T-cell (primary cell): ENCODE results near the gene EXTL1. TPM values are rescaled to one million over a fixed set of nuclear protein-coding genes. Genes with fewer than 3 reads are reported as not detected.

Source experiments
- ATAC-seq, 4 experiments: fragments of 200-7000 bp in 3 of 4; fragments of 150-1000 bp in 1 of 4; cut with Tn5 transposase; replicated peaks in 1 of 4; 1 replicate in 3 of 4; 2 replicates in 1 of 4; pipeline ENCODE4 v1.10.0; 2021; ENCODE audit warnings: moderate library complexity in 3 of 4, mild to moderate bottlenecking in 2 of 4, moderate number of reproducible peaks in 1 of 4
- CTCF ChIA-PET, 2 donors: fragments of 300-600 bp; sonication (Branson Sonifier 250); formaldehyde crosslinking; loops; one replicate each; lab custom pipeline; 2022; ENCODE audit warnings: antibody characterized with exemption in 2 of 2; lab: Charles Lee
- POLR2A ChIA-PET, 2 donors: fragments of 300-600 bp; sonication (Branson Sonifier 250); formaldehyde crosslinking; loops; one replicate each; lab custom pipeline; 2022; ENCODE audit warnings: antibody characterized with exemption in 2 of 2; lab: Charles Lee
- DNase-seq, 35 experiments: peaks; one replicate each; pipeline versions ENCODE4 v3.0.0 to v3.0.0-alpha.2; 2013 to 2023
- H3K27ac ChIP-seq: one replicate; pipeline ENCODE4 v1.5.1; 2013; ENCODE audit warnings: low read length
- H3K27me3 ChIP-seq, 2 experiments: replicated peaks in 1 of 2; 1 replicate in 1 of 2; 2 replicates in 1 of 2; pipeline versions ENCODE4 v1.6.1 to v1.7.0; 2013; ENCODE audit warnings: low read length in 1 of 2, mixed read lengths in 1 of 2; ENCODE audit not compliant: control insufficient read depth in 2 of 2, insufficient read depth in 2 of 2; ENCODE audit errors: extremely low read depth in 1 of 2
- H3K36me3 ChIP-seq, 2 donors: 1 replicate in 1 of 2; 2 replicates in 1 of 2; pipeline versions ENCODE4 v1.6.1 to v1.7.0; 2013; ENCODE audit warnings: low read length in 1 of 2; ENCODE audit not compliant: control insufficient read depth in 2 of 2, insufficient read depth in 1 of 2; ENCODE audit errors: extremely low read depth in 1 of 2
- H3K4me1 ChIP-seq, 2 experiments: 1 replicate in 1 of 2; 2 replicates in 1 of 2; pipeline versions ENCODE4 v1.6.1 to v1.7.0; 2013; ENCODE audit warnings: low read length in 2 of 2, mixed read lengths in 1 of 2; ENCODE audit not compliant: insufficient read depth in 2 of 2, control insufficient read depth in 1 of 2; ENCODE audit errors: extremely low read depth in 1 of 2
- H3K4me3 ChIP-seq, 2 donors: 1 replicate in 1 of 2; 2 replicates in 1 of 2; pipeline versions ENCODE4 v1.5.1 to v1.7.0; 2013; ENCODE audit warnings: mild to moderate bottlenecking in 2 of 2, low read length in 1 of 2, moderate library complexity in 1 of 2; ENCODE audit not compliant: control insufficient read depth in 1 of 2; ENCODE audit errors: extremely low read depth in 1 of 2
- H3K9me3 ChIP-seq: 2 replicates; pipeline ENCODE4 v1.7.0; 2013
- H3K27ac Mint-ChIP-seq, 2 donors: one replicate each; pipeline ENCODE4 v1.8.0; 2020 to 2021; ENCODE audit warnings: mild to moderate bottlenecking in 2 of 2, mixed read lengths in 2 of 2
- H3K27me3 Mint-ChIP-seq, 2 donors: one replicate each; pipeline ENCODE4 v1.8.0; 2021 to 2022; ENCODE audit warnings: mixed read lengths in 2 of 2
- H3K36me3 Mint-ChIP-seq: one replicate; pipeline ENCODE4 v1.8.0; 2021; ENCODE audit warnings: mixed read lengths
- H3K4me1 Mint-ChIP-seq, 3 donors: one replicate each; pipeline ENCODE4 v1.8.0; 2020 to 2022; ENCODE audit warnings: mixed read lengths in 3 of 3, mild to moderate bottlenecking in 1 of 3
- H3K4me3 Mint-ChIP-seq, 3 donors: one replicate each; pipeline ENCODE4 v1.8.0; 2020 to 2022; ENCODE audit warnings: mild to moderate bottlenecking in 3 of 3, mixed read lengths in 3 of 3, moderate library complexity in 3 of 3
- H3K9me3 Mint-ChIP-seq, 3 donors: one replicate each; pipeline ENCODE4 v1.8.0; 2020 to 2022; ENCODE audit warnings: mixed read lengths in 3 of 3
- WGBS: methylation state at CpG from one replicate; pipeline ENCODE4 v1.1.5; 2013; ENCODE audit warnings: missing lambda C conversion rate; ENCODE audit not compliant: insufficient coverage; 5-methylcytosine and 5-hydroxymethylcytosine counted together
- total RNA-seq, 35 experiments: library from RNA in 6 of 35; stranded (reverse) in 6 of 35; fragments of 120-200 nt in 1 of 35; gene quantifications; one replicate each; pipeline versions ENCODE4 v1.2.1 to v1.2.4 and lab custom pipeline; 2013 to 2026

EXTL1 gene
- total RNA-seq, 5 donors from 2014 or later (not counting 1 experiment from before 2014, with no cell fraction given) = 0.08 to 0.19 (median 0.12) TPM; not detected in 1

GRCh38 chr1:26036756-26037281, 15.2 kb downstream of the EXTL1 start:
- Histone ChIP-seq H3K36me3 (no peaks in the 10 kb centered on the region), H3K27me3 (peaks cover 0 to 62% of the 10 kb centered on the region in 2 experiments), H3K27ac (no peak overlapping the region), H3K9me3 (no peaks in the 10 kb centered on the region), H3K4me3 (no peak overlapping the region), H3K4me1 (peaks cover 0 to 17% of the 10 kb centered on the region in 2 experiments)
- H3K4me1 Mint-ChIP-seq = peaks cover 10 to 16% (median 10%) of the 10 kb centered on the region in 3 donors
- ChIA-PET POLR2A (interaction anchor here (0.6 kb wide), 2 partner anchors 119 to 281 kb away, joined by 3 to 5 read pairs; partner anchors contain the start of gene CD52 (in 1 of the 2)), CTCF (interaction anchor here (0.5 to 1.5 kb wide), 6 partner anchors 20 to 1189 kb away, joined by 3 to 6 read pairs (median 4); no protein-coding TSS in a partner anchor)
- DNase-seq (no peak), ATAC-seq (no peak)
- peak overlapping the region in 1 of 3 donors; percentile 9 for H3K4me3 Mint-ChIP-seq
- whole genome bisulfite sequencing = 45% methylated on average over 3 of the region's 11 CpGs
- no peak overlapping the region for H3K27ac Mint-ChIP-seq
- no peaks in the 10 kb centered on the region for H3K36me3 Mint-ChIP-seq
- peaks cover 0 to 1% of the 10 kb centered on the region in 2 donors for H3K27me3 Mint-ChIP-seq
- H3K9me3 Mint-ChIP-seq = no peaks in the 10 kb centered on the region

- Mint-ChIP-seq H3K36me3 (no peaks in the 10 kb centered on the region), H3K9me3 (no peaks in the 10 kb centered on the region), H3K27ac (no peak overlapping the region), H3K4me3 (no peak overlapping the region), H3K4me1 (peaks cover 10 to 16% (median 10%) of the 10 kb centered on the region in 3 donors), H3K27me3 (peaks cover 0 to 5% of the 10 kb centered on the region in 2 donors)
- H3K9me3 ChIP-seq = no peaks in the 10 kb centered on the region
- H3K27ac ChIP-seq = no peak overlapping the region
- H3K4me1 ChIP-seq = peaks cover 0 to 17% of the 10 kb centered on the region in 2 experiments
- H3K27me3 ChIP-seq = peaks cover 0 to 67% of the 10 kb centered on the region in 2 experiments
- CTCF ChIA-PET = no interaction called here
- ATAC-seq (no peak), DNase-seq (no peak)
- WGBS = 78% methylated on average over 4 of the region's 6 CpGs
- no peak overlapping the region for H3K4me3 ChIP-seq
- no peaks in the 10 kb centered on the region for H3K36me3 ChIP-seq
- POLR2A ChIA-PET = no interaction called here
Observed at GRCh38 chr1:26037904-26038303, 16.3 kb downstream of the EXTL1 start.

- H3K9me3 ChIP-seq = no peaks in the 10 kb centered on the region
- no peak overlapping the region for H3K4me3 ChIP-seq
- peaks cover 0 to 67% of the 10 kb centered on the region in 2 experiments for H3K27me3 ChIP-seq
- no peak overlapping the region for H3K4me3 Mint-ChIP-seq
- no peak overlapping the region for H3K27ac ChIP-seq
- ChIA-PET CTCF (no interaction called here), POLR2A (no interaction called here)
- peaks cover 10 to 16% (median 10%) of the 10 kb centered on the region in 3 donors for H3K4me1 Mint-ChIP-seq
- no peaks in the 10 kb centered on the region for H3K36me3 ChIP-seq
- no peaks in the 10 kb centered on the region for H3K9me3 Mint-ChIP-seq
- no peak for DNase-seq
- peaks cover 0 to 9% of the 10 kb centered on the region in 2 donors for H3K27me3 Mint-ChIP-seq
- 82% methylated on average over 6 of the region's 6 CpGs for WGBS
- no peak for ATAC-seq
- H3K27ac Mint-ChIP-seq = no peak overlapping the region
- peaks cover 0 to 17% of the 10 kb centered on the region in 2 experiments for H3K4me1 ChIP-seq
- H3K36me3 Mint-ChIP-seq = no peaks in the 10 kb centered on the region
Observed at GRCh38 chr1:26038477-26038876, 16.9 kb downstream of the EXTL1 start.

- H3K9me3 Mint-ChIP-seq = no peaks in the 10 kb centered on the region
- H3K4me1 Mint-ChIP-seq = peaks cover 10 to 16% (median 10%) of the 10 kb centered on the region in 3 donors
- no peak for DNase-seq
- Histone ChIP-seq H3K4me1 (peaks cover 0 to 17% of the 10 kb centered on the region in 2 experiments), H3K36me3 (no peaks in the 10 kb centered on the region), H3K9me3 (no peaks in the 10 kb centered on the region), H3K27ac (no peak overlapping the region), H3K27me3 (peaks cover 0 to 67% of the 10 kb centered on the region in 2 experiments), H3K4me3 (no peak overlapping the region)
- ATAC-seq = no peak
- H3K36me3 Mint-ChIP-seq = no peaks in the 10 kb centered on the region
- POLR2A ChIA-PET = no interaction called here
- H3K27me3 Mint-ChIP-seq = peaks cover 2 to 13% of the 10 kb centered on the region in 2 donors
- CTCF ChIA-PET = interaction anchor here in 1 of 2 donors (0.6 kb wide), 1 partner anchor 297 kb away, joined by 3 read pairs; no protein-coding TSS in a partner anchor
- H3K4me3 Mint-ChIP-seq = no peak overlapping the region
- H3K27ac Mint-ChIP-seq = no peak overlapping the region
- WGBS = 72% methylated on average over 6 of the region's 6 CpGs
Observed at GRCh38 chr1:26038904-26039303, 17.3 kb downstream of the EXTL1 start.

GRCh38 chr1:26041401-26041800, 19.8 kb downstream of the EXTL1 start:
- H3K27me3 ChIP-seq = peaks cover 4 to 71% of the 10 kb centered on the region in 2 experiments
- no peaks in the 10 kb centered on the region for H3K36me3 ChIP-seq
- Mint-ChIP-seq H3K4me1 (peaks cover 4 to 9% (median 6%) of the 10 kb centered on the region in 3 donors), H3K36me3 (no peaks in the 10 kb centered on the region), H3K27ac (no peak overlapping the region), H3K4me3 (no peak overlapping the region), H3K9me3 (no peaks in the 10 kb centered on the region), H3K27me3 (peaks cover 16 to 29% of the 10 kb centered on the region in 2 donors)
- no peaks in the 10 kb centered on the region for H3K9me3 ChIP-seq
- no peak overlapping the region for H3K27ac ChIP-seq
- H3K4me3 ChIP-seq = no peak overlapping the region
- peaks cover 0 to 9% of the 10 kb centered on the region in 2 experiments for H3K4me1 ChIP-seq
- ATAC-seq (no peak), DNase-seq (no peak)
- WGBS = 75% methylated on average over 5 of the region's 7 CpGs
- POLR2A ChIA-PET = interaction anchor here in 1 of 2 donors (0.6 kb wide), 1 partner anchor 579 kb away, joined by 3 read pairs; no protein-coding TSS in a partner anchor
- CTCF ChIA-PET = no interaction called here

GRCh38 chr1:26041978-26042377, 20.4 kb downstream of the EXTL1 start:
- peaks cover 4 to 9% (median 6%) of the 10 kb centered on the region in 3 donors for H3K4me1 Mint-ChIP-seq
- peaks cover 16 to 35% of the 10 kb centered on the region in 2 donors for H3K27me3 Mint-ChIP-seq
- no peak overlapping the region for H3K27ac Mint-ChIP-seq
- ATAC-seq = no peak
- WGBS = 85% methylated on average over 3 of the region's 4 CpGs
- Histone ChIP-seq H3K9me3 (no peaks in the 10 kb centered on the region), H3K4me3 (no peak overlapping the region), H3K36me3 (no peaks in the 10 kb centered on the region), H3K4me1 (peaks cover 0 to 9% of the 10 kb centered on the region in 2 experiments), H3K27me3 (peaks cover 4 to 71% of the 10 kb centered on the region in 2 experiments), H3K27ac (no peak overlapping the region)
- H3K4me3 Mint-ChIP-seq = no peak overlapping the region
- POLR2A ChIA-PET = no interaction called here
- H3K9me3 Mint-ChIP-seq = no peaks in the 10 kb centered on the region
- CTCF ChIA-PET = no interaction called here
- H3K36me3 Mint-ChIP-seq = no peaks in the 10 kb centered on the region
- no peak for DNase-seq
